ENCODE results near the gene HPCAL1.
A peak's percentile ranks its signal among the peaks of the same experiment; 100 is the strongest.
"Not testable (repeated sequence)": the region's sequence is repeated elsewhere in the genome, so short reads cannot be mapped to it uniquely, and the experiment has no call there.

HPCAL1 gene

DNA sequence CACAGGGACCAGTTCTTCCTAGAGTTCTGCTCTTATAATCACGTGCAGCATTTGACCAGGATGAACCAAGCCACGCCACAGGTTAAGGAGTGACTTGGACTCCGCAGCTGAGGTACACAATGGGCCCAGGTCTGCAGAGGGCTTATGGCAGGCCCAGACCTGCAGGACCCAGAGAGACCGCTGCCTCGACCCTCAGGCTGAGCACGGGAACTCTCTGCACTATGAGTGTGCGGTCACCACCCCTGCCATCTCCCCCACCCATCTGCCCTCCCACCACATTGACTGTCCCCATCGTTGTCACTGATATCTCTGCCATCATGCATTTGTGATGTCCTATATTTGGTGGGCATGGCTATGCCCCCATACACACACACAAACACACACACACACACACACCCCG is 45.7 kb upstream of the HPCAL1 start:
- TF ChIP-seq, protein P1, sequence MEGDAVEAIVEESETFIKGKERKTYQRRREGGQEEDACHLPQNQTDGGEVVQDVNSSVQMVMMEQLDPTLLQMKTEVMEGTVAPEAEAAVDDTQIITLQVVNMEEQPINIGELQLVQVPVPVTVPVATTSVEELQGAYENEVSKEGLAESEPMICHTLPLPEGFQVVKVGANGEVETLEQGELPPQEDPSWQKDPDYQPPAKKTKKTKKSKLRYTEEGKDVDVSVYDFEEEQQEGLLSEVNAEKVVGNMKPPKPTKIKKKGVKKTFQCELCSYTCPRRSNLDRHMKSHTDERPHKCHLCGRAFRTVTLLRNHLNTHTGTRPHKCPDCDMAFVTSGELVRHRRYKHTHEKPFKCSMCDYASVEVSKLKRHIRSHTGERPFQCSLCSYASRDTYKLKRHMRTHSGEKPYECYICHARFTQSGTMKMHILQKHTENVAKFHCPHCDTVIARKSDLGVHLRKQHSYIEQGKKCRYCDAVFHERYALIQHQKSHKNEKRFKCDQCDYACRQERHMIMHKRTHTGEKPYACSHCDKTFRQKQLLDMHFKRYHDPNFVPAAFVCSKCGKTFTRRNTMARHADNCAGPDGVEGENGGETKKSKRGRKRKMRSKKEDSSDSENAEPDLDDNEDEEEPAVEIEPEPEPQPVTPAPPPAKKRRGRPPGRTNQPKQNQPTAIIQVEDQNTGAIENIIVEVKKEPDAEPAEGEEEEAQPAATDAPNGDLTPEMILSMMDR (conservative IDR thresholded peaks at IDR 0.05; ENCODE audit: low read length), result no peak
- H3K4me3 ChIP-seq (ENCODE audit: low read length), result no peak overlapping the region
- DNase-seq (ENCODE audit: low read depth), result no peak

- TF ChIP-seq, protein P1 (conservative IDR thresholded peaks at IDR 0.05; ENCODE audit: low read length), result no peak
- DNase-seq (ENCODE audit: low read depth), result no peak
- no peak overlapping the region for H3K4me3 ChIP-seq (ENCODE audit: low read length)
These were observed 45.1 kb upstream of the HPCAL1 start for GRCh38 chr2:10257500-10258147.

DNA sequence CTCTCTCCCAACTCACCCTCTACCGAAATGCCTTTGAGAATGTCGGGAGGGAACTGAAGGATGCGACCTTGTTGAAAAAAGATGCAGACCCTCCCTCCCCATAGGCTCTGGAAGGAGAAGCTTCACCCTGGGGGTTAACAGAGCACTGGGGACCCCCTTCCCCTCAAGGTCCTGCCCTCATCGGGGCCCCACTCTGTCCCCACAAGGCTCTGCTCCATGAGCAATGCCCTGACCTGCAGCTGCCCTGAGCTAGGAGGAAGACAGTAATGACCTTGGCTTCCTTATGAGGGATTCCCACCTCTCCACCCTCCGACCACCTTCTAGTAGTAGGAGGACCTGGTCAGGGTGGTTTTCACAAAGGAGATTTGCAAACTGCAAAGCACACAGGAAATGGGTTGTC is 44.4 kb upstream of the HPCAL1 start:
- TF ChIP-seq, protein P1 (conservative IDR thresholded peaks at IDR 0.05; ENCODE audit: low read length), result no peak
- no peak for DNase-seq (ENCODE audit: low read depth)
- H3K4me3 ChIP-seq (ENCODE audit: low read length), result no peak overlapping the region

DNA sequence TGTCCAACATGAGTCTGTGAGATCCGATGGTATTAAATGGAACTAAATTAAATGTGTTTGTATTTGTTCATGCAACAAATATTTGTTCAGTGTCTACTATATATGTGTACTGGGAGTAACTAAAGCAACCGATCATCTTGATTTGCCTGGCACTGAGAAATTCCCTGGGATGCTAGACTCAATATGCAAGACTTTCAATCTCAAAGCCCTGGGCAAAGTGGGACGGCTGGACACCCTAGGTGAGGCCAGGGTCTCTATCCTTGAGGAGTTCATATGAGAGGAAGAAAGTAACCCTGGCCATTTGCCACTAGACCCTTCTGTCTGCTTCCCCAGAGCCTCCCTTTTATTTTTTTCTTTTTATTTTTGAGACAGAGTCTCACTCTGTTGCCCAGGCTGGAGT is 44.0 kb upstream of the HPCAL1 start:
- TF ChIP-seq, protein P1 (conservative IDR thresholded peaks at IDR 0.05; ENCODE audit: low read length), result no peak
- no peak overlapping the region for H3K4me3 ChIP-seq (ENCODE audit: low read length)
- no peak for DNase-seq (ENCODE audit: low read depth)

- TF ChIP-seq, protein P1 (conservative IDR thresholded peaks at IDR 0.05; ENCODE audit: low read length), result peak; percentile 35
- peak; percentile 60 for DNase-seq (ENCODE audit: low read depth)
- H3K4me3 ChIP-seq (ENCODE audit: low read length), result no peak overlapping the region
These were observed 42.6 kb upstream of the HPCAL1 start for GRCh38 chr2:10260130-10260529.

GRCh38 chr2:10263526-10263925 is 39.2 kb upstream of the HPCAL1 start:
- H3K4me3 ChIP-seq (ENCODE audit: low read length); DNase-seq (ENCODE audit: low read depth): not testable (repeated sequence)

GRCh38 chr2:10264506-10265328 is 38.0 kb upstream of the HPCAL1 start:
- no peak overlapping the region for H3K4me3 ChIP-seq (ENCODE audit: low read length)
- TF ChIP-seq, protein P1 (conservative IDR thresholded peaks at IDR 0.05; ENCODE audit: low read length), result no peak
- DNase-seq (ENCODE audit: low read depth), result no peak

Measured in AG10803 (cell line).